Peyer's patch (tissue), 4 donors: Measurements from ENCODE around the gene BPIFB1. TPM values are rescaled to one million over a fixed set of nuclear protein-coding genes. Genes with fewer than 3 reads are reported as not detected.

Source experiments
- DNase-seq, 3 donors: peaks; one replicate each; pipeline ENCODE4 v3.0.0-alpha.2; 2017 to 2019
- H3K27ac ChIP-seq, 4 donors: fragments of 200-600 bp; sonication (generic); one replicate each; pipeline ENCODE4 v1.5.1; 2016 to 2019
- H3K27me3 ChIP-seq, 2 donors: fragments of 200-600 bp; sonication (generic); one replicate each; pipeline ENCODE4 v1.5.1; 2019
- H3K36me3 ChIP-seq, 3 donors: fragments of 200-600 bp; sonication (generic); one replicate each; pipeline ENCODE4 v1.5.1; 2016 to 2019
- H3K4me1 ChIP-seq, 4 donors: fragments of 200-600 bp; sonication (generic); one replicate each; pipeline ENCODE4 v1.5.1; 2016 to 2019
- H3K4me3 ChIP-seq, 4 donors: fragments of 200-600 bp; sonication (generic); 1 replicate in 3 of 4; 2 replicates in 1 of 4; pipeline ENCODE4 v1.5.1; 2016 to 2019; ENCODE audit warnings: mild to moderate bottlenecking in 1 of 4
- H3K9me3 ChIP-seq, 4 donors: fragments of 200-600 bp; sonication (generic); one replicate each; pipeline ENCODE4 v1.5.1; 2016 to 2019; ENCODE audit warnings: mild to moderate bottlenecking in 1 of 4
- POLR2A ChIP-seq, 2 donors: fragments of 450-650 bp; IDR thresholded peaks; one replicate each; pipeline ENCODE4 v1.5.1; 2017; ENCODE audit warnings: antibody characterized with exemption in 2 of 2, mild to moderate bottlenecking in 2 of 2, moderate library complexity in 2 of 2
- total RNA-seq, 4 donors: library from RNA; depleted of rRNA; stranded (reverse); fragments of >200 nt; gene quantifications; one replicate each; pipeline ENCODE4 v1.1.0, GENCODE V29; 2016
- TF ChIP-seq, protein P1 (sequence below), 6 experiments: fragments of 450-650 bp in 4 of 6; fragments of 200-600 bp in 2 of 6; sonication (generic) in 1 of 6; IDR thresholded peaks; one replicate each; pipeline ENCODE4 v1.5.1; 2017 to 2019; ENCODE audit warnings: antibody characterized with exemption in 6 of 6, mild to moderate bottlenecking in 3 of 6, moderate library complexity in 1 of 6

Gene BPIFB1
- total RNA-seq, 4 donors from 2014 or later, result not detected

DNA sequence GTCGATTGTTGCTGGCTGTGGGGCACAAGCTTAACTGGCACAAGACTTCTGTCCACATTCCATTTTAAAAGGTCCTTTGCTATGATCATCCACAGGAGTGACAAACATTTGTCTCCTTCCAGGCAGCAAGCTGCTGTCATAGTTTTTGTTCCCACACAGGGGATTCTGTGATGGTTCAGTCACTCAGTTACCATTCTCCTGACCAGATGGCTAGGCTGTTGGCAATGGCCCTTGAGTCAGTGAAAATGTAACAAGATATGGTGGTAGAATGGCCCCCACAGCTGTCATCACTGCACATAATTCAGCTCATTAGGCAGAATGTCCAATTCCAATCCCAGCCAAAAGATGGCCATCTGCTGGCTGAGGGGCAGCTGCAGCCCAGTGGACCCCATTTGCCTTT lies 33.6 kb upstream of the BPIFB1 start:
- H3K9me3 ChIP-seq, result no peaks in the 10 kb centered on the region
- TF ChIP-seq POLR2A (IDR thresholded peaks at IDR 0.05), result no peak
- TF ChIP-seq, protein P1, sequence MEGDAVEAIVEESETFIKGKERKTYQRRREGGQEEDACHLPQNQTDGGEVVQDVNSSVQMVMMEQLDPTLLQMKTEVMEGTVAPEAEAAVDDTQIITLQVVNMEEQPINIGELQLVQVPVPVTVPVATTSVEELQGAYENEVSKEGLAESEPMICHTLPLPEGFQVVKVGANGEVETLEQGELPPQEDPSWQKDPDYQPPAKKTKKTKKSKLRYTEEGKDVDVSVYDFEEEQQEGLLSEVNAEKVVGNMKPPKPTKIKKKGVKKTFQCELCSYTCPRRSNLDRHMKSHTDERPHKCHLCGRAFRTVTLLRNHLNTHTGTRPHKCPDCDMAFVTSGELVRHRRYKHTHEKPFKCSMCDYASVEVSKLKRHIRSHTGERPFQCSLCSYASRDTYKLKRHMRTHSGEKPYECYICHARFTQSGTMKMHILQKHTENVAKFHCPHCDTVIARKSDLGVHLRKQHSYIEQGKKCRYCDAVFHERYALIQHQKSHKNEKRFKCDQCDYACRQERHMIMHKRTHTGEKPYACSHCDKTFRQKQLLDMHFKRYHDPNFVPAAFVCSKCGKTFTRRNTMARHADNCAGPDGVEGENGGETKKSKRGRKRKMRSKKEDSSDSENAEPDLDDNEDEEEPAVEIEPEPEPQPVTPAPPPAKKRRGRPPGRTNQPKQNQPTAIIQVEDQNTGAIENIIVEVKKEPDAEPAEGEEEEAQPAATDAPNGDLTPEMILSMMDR (IDR thresholded peaks at IDR 0.05), result no peak
- no peak overlapping the region for H3K27ac ChIP-seq
- DNase-seq, result no peak
- H3K27me3 ChIP-seq, result no peaks in the 10 kb centered on the region
- no peaks in the 10 kb centered on the region for H3K36me3 ChIP-seq
- no peaks in the 10 kb centered on the region for H3K4me1 ChIP-seq
- no peak overlapping the region for H3K4me3 ChIP-seq

GRCh38 chr20:33250666-33251065 lies 32.3 kb upstream of the BPIFB1 start:
- TF ChIP-seq, protein P1 (IDR thresholded peaks at IDR 0.05), result no peak
- no peak for TF ChIP-seq POLR2A (IDR thresholded peaks at IDR 0.05)
- Histone ChIP-seq H3K27me3 (no peaks in the 10 kb centered on the region), H3K9me3 (no peaks in the 10 kb centered on the region)

DNA sequence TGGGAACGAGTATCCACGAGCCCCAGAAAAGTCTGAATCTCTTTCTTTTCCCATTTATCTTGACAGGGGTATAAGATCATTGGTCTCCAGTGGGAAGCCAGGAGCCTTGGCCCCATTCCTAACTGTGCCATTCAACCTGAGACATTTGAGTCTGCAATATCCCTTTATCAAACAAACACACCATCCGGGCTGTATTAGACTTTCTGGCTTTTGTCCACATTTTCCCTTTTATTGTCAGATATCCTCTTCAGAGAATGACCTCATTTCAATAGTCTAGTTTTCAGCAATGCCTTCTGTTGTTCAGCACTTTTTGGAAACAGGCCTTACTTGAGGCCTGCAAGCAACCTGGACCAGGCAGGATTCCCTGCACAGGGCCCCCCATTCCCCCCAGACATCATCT lies 31.5 kb upstream of the BPIFB1 start:
- Histone ChIP-seq H3K36me3 (no peaks in the 10 kb centered on the region), H3K27ac (no peak overlapping the region), H3K4me3 (no peak overlapping the region), H3K4me1 (no peaks in the 10 kb centered on the region), H3K27me3 (no peaks in the 10 kb centered on the region), H3K9me3 (no peaks in the 10 kb centered on the region)
- TF ChIP-seq, protein P1 (IDR thresholded peaks at IDR 0.05), result no peak
- no peak for TF ChIP-seq POLR2A (IDR thresholded peaks at IDR 0.05)
- no peak for DNase-seq

More at GRCh38 chr20:33250666-33251065, 32.3 kb upstream of the BPIFB1 start:
- Histone ChIP-seq H3K4me3 (no peak overlapping the region), H3K36me3 (no peaks in the 10 kb centered on the region), H3K4me1 (no peaks in the 10 kb centered on the region), H3K27ac (no peak overlapping the region)
- no peak for DNase-seq

DNA sequence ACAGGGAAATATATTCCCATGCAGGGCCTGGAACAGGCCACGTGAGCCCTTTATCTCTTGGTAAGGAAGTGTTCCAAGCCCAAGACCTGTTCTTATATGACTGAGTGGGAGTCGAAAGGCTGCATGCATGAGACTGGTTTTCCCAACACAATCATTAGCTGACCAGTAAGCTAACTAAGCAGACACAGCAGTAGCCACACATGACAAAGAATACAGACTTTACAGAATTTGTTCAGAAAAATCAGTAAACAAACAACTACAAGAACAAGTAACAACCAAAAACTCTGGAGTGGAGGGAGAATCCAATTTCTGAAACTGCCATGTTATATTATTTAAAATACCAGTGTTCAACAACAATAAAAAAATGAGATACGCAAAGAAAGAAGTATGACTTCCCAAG lies 30.6 kb upstream of the BPIFB1 start:
- DNase-seq, result no peak
- Histone ChIP-seq H3K4me1 (no peaks in the 10 kb centered on the region), H3K9me3 (no peaks in the 10 kb centered on the region), H3K27me3 (no peaks in the 10 kb centered on the region), H3K36me3 (no peaks in the 10 kb centered on the region), H3K4me3 (no peak overlapping the region), H3K27ac (no peak overlapping the region)
- TF ChIP-seq POLR2A (IDR thresholded peaks at IDR 0.05), result no peak
- TF ChIP-seq, protein P1 (IDR thresholded peaks at IDR 0.05), result no peak

- H3K4me3 ChIP-seq, result no peak overlapping the region
- TF ChIP-seq POLR2A (IDR thresholded peaks at IDR 0.05), result no peak
- H3K36me3 ChIP-seq, result no peaks in the 10 kb centered on the region
- H3K9me3 ChIP-seq, result no peaks in the 10 kb centered on the region
- H3K27me3 ChIP-seq, result no peaks in the 10 kb centered on the region
- H3K4me1 ChIP-seq, result no peaks in the 10 kb centered on the region
- no peak overlapping the region for H3K27ac ChIP-seq
- no peak for DNase-seq
Measured at GRCh38 chr20:33255005-33255404, 28.0 kb upstream of the BPIFB1 start.

GRCh38 chr20:33257237-33257636 lies 25.8 kb upstream of the BPIFB1 start:
- Histone ChIP-seq H3K4me3 (no peak overlapping the region), H3K36me3 (no peaks in the 10 kb centered on the region), H3K27me3 (no peaks in the 10 kb centered on the region), H3K4me1 (no peaks in the 10 kb centered on the region), H3K9me3 (no peaks in the 10 kb centered on the region), H3K27ac (no peak overlapping the region)
- TF ChIP-seq, protein P1 (IDR thresholded peaks at IDR 0.05), result no peak
- TF ChIP-seq POLR2A (IDR thresholded peaks at IDR 0.05), result no peak
- DNase-seq, result no peak
